HG02588 (cell line): ENCODE results near the gene OR51G1.
"Not testable (repeated sequence)": the region's sequence is repeated elsewhere in the genome, so short reads cannot be mapped to it uniquely, and the experiment has no call there.

ENCODE experiments used
- ATAC-seq: cut with Tn5 transposase; IDR thresholded peaks from one replicate; pipeline ENCODE4 v1.9.1; 2021; ENCODE audit warnings: mild to moderate bottlenecking, moderate library complexity; ENCODE audit not compliant: unreplicated experiment

Gene OR51G1, protein sequence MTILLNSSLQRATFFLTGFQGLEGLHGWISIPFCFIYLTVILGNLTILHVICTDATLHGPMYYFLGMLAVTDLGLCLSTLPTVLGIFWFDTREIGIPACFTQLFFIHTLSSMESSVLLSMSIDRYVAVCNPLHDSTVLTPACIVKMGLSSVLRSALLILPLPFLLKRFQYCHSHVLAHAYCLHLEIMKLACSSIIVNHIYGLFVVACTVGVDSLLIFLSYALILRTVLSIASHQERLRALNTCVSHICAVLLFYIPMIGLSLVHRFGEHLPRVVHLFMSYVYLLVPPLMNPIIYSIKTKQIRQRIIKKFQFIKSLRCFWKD

DNA sequence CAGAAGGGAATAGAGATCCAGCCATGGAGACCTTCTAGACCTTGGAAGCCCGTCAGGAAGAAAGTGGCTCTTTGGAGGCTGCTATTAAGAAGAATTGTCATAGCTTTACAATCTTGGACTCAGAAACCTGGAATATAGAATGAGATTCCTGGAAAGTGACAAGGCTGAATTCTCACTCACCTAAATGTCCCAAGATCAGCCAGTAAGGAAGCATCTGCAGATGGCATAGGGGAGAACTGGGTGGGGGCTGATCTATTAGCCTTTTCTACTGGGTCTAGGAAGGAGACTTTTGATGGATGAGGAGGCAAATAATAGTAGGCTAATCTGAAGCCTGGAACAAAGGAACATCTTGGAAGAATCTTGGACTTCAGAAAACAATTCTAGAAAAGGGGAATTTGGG lies at the start of gene OR51G1:
Gene OR51G1 (minus strand): TSS at position 101 of the 400 bp plus-strand sequence. CDS start 0 bp downstream, at position 101.
- ATAC-seq = no peak

DNA sequence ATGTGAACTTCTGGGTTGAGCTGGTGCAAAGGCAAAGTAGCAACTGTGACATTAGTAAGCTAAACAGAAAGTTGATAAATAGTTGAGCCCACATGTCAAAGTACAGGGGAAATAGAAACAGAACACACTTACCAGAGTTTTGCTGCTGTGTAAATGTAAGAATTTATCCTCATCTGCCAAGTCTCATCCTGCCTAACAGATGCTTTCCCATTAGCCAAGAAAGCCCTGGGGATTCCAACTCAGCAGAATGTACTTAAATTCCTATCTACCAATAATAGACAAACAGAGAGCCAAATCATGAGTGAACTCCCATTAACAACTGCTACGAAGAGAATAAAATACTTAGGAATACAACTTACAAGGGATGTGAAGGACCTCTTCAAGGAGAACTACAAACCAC lies 38.7 kb upstream of the OR51G1 start:
- no peak for ATAC-seq

DNA sequence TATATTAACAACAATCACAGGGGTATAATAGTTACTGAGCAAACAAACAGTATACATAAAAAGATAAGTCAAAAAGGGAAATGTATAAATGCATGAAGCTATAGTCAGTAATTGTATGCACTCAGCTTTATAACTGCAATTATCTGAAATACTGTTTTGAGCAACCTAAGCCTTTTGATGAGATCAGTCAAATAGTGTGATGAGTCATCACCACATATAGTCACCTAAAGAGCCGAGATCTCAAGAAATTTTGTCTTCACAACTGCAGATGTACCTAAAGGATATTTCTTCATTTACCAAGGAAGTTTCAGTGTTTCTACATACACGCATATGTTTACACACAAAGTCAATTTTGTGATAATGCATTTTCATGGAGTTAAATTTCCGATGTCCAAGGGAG lies 36.7 kb upstream of the OR51G1 start:
- ATAC-seq = no peak

DNA sequence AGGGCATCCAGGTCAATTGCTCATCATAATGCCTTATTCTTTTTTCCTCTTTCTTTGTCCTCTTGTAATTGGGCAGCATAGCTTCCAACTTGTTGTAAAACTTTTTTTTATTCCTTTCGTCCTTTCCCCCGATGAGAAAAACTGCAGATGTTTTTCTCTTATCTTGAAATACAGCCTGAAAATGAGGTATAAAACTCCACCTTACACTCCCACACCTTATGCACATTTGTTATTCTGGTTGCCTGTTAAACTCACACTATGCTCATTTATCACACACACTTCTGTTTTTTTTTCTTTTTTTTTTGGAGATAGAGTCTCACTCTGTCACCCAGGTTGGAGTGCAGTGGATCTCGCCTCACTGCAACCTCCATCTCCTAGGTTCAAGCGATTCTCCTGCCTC lies 33.3 kb upstream of the OR51G1 start:
- no peak for ATAC-seq

DNA sequence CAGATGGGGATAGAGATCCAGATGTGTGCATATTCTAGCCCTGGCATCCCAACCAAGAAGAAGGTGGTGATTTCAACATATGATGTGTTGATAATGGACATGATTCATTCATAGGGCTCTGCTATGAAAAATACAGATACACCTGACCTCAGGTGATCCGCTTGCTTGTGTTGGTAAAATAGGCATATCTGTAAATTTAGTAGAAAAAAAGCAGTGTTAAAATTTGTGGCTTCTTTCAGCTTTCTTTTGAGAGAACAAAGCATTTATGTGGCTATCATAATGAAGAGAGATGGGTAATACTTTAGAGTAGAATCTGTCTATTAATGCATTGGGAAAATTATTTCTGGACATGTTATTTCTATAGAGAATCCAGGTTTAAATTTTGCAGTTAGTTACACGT lies 31.5 kb upstream of the OR51G1 start, which contains the start of gene OR51A2:
Gene OR51A2 (minus strand): TSS at position 101 of the 400 bp plus-strand sequence. CDS start 0 bp downstream, at position 101.
- not testable (repeated sequence) for ATAC-seq

GRCh38 chr11:4947505-4947904 lies 23.4 kb upstream of the OR51G1 start, which contains the start of gene OR51A4:
Gene OR51A4, minus strand, starts transcription at chr11:4947605. Its CDS starts 505 bp downstream, at chr11:4947100.
- no peak for ATAC-seq

DNA sequence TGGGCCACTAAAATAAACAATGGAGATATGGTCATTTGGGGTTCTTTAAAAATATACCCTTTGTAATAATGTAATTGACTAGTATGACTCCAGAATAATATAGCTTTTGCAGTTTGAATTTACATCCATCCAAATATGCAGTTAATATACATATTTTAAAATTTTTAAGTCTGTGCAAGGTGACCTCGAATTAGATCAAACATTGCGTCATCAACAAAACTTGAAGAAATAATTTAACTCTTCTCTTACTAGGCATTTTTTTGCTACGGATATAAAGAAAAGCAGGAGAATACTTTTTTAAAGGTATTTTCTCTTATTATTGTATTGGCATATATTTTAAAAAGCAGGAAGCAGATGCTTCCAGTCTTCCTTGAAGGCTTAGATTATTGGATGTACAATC lies 12.6 kb upstream of the OR51G1 start:
- ATAC-seq = no peak

- ATAC-seq = no peak
These were observed 8.6 kb upstream of the OR51G1 start for GRCh38 chr11:4932751-4933150.

- no peak for ATAC-seq
These were observed 2.5 kb upstream of the OR51G1 start for GRCh38 chr11:4926608-4927007.

GRCh38 chr11:4922304-4922703 lies 1.8 kb downstream of the OR51G1 start:
- ATAC-seq = no peak

- no peak for ATAC-seq
These were observed 2.3 kb downstream of the OR51G1 start for GRCh38 chr11:4921796-4922195.

DNA sequence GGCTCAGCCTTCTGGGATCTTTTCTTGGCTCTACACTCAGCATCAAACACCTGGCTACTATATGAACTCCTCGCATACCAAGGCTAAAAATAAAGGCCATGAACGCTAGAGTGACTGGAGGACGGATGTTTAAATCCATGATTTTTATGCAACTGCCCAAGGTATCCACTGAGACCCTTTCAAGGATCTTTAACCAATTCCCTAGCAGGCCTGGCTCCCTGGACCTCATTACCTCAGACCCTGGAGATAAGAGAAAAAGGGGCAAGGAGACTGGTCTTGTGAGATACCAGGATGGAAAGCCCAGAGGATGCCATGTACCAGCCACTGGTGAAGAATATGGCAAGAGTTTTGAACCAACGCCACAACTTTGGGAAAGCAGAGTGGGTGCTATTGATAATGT lies 4.9 kb downstream of the OR51G1 start, which contains the start of gene OR51G2:
Gene OR51G2 (minus strand): TSS at position 101 of the 400 bp plus-strand sequence. CDS start 3,687 bp downstream, outside the sequence.
- ATAC-seq = no peak

GRCh38 chr11:4916581-4916980 lies 7.6 kb downstream of the OR51G1 start:
- no peak for ATAC-seq

GRCh38 chr11:4903484-4903883 lies 20.7 kb downstream of the OR51G1 start, which contains the start of gene OR51A7:
Gene OR51A7, plus strand, starts transcription at chr11:4903783. Its CDS starts 3,587 bp downstream, at chr11:4907370.
- no peak for ATAC-seq

DNA sequence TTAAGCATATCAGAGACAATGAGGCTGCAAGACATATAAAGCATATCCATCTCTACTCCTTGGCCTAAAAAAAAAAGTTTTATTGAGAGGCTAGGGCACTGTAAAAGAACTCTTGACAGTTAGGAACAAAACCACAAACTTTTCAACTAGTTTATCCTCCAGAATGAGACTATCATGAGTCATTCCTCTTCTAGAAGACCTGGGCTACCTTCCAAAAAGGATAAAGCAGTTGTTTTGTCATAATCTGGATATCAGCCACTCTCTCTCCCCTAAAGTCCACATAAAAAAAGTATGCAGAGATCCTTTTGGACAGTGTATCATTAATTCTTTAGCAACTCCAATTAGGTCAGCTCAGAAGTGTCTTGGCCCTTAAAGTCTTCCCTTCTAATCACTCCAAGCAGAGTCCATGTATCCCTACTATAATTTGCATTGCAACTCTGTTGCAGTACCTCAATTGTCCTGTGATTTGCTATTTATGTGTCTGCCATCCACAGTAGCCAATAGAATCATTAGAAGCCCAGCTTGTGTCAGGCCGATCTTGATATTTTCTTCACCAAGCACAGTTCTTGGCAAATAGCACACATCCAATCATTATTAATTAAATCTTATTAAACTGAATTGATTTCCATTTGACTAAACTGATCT lies 32.0 kb downstream of the OR51G1 start:
- ATAC-seq = no peak

GRCh38 chr11:4890279-4890678 lies 33.9 kb downstream of the OR51G1 start:
- no peak for ATAC-seq

DNA sequence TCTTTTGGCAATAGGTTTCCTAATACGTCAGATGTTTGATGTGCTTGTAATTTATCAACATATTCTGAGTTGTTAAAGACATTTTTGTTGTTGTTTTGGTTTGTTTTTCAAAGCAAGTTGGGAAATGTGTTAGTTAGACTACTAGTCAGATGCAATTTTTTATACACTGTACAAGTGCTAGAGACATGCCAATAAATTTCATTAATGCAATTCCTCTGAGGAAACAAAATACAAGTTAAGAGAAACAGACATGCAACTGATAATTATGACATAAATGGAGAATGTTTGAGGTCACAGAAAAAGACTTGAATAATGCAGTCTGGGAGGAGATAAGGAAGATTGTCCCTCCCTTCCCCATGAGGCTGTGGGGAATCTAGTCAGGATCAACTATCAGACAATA lies 36.5 kb downstream of the OR51G1 start:
- no peak for ATAC-seq

DNA sequence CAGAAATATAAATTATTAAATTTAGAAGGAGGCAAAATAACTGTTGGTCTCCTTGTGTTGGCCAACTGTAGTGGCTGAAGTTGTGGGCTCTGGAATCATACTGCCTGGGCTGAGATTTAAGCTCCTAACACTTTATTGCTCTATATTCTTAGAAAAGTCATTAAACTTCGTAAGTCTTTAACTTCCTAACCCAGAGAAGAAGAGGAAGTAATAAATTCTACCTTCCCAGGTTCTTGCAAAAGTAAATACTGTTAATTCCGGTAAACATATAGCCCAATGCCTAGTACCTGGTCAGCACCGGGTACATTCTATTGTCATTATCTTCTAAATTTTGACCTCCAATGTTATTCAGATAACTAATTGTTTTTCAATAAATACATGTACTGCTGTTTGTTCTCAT lies 38.0 kb downstream of the OR51G1 start:
- no peak for ATAC-seq

GRCh38 chr11:4884361-4884760 lies 39.8 kb downstream of the OR51G1 start:
- no peak for ATAC-seq

- no peak for ATAC-seq
These were observed 41.6 kb downstream of the OR51G1 start for GRCh38 chr11:4882543-4882942.

- no peak for ATAC-seq
These were observed 42.2 kb downstream of the OR51G1 start, which contains the start of gene OR51T1 for GRCh38 chr11:4881860-4882500. Gene OR51T1, plus strand, starts transcription at chr11:4881900. Its CDS starts 0 bp downstream, at chr11:4881900.
